SIG-M5 (cell line): Measurements from ENCODE around the gene SRPX.

Experiments used
- DNase-seq: peaks from one replicate; lab custom pipeline; 2025; lab: John Stamatoyannopoulos, UW

The SRPX gene

GRCh38 chrX:38211891-38212635, 8.6 kb downstream of the SRPX start:
- no peak for DNase-seq

DNA sequence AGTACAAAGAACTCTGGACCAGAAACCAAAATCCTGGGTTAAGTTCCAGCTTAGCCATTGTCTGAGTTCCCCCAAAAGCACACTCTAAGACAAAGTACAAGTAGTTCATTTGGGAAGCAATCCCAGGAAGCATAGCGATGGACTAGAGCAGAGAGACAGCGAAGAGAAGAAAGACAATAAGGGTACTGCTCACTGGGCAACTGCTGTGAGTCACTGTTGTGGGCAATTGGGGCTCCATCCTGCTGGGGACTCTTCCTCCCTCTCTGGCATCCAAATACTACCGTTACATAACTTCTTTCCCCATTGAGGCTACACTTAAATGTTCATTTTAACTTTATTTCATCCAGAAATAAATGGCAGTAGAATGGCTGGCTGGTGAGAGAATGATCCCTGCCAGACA, 14.1 kb downstream of the SRPX start:
- DNase-seq = no peak

DNA sequence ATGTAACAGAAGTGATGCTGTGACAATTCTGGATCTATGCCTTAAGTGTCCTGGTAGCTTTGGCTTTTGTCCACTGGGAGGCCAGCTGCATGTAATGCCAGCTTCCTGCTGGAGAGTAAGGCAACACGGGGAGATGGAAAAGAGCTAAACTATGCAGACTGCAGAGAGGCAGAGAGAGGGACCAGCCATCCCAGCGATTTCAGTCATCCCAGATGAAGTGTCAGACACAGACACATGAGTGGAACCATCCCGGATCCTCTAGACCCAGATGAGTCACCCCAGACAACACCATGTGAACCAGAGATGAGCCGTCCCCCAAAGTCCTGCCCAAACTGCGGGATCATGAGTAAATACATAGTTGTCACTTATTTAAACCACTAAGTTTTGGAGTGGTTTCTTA, 14.6 kb downstream of the SRPX start:
- DNase-seq = no peak

DNA sequence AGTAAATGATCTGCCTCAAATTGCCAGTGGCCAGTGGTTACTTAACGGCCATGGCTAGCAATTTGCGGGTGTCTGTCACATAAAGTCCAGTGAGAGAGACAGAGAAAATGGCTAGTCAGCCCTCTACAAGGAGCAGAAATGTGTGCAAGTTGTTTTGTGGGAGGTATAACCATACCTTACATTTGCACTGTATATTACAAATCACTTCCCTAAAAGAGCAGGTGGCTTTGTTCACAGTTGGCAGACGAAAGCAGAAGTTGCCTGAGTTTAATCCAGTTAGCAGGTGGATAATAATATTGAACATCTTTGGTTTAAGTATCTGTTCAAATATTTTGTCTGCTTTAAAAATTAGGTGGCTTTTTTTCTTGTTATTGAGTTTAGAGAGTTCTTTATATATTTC, 15.6 kb downstream of the SRPX start:
- no peak for DNase-seq

- no peak for DNase-seq
Observed at GRCh38 chrX:38192007-38192810, 28.5 kb downstream of the SRPX start.

- no peak for DNase-seq
Observed at GRCh38 chrX:38189431-38190250, 31.0 kb downstream of the SRPX start.

DNA sequence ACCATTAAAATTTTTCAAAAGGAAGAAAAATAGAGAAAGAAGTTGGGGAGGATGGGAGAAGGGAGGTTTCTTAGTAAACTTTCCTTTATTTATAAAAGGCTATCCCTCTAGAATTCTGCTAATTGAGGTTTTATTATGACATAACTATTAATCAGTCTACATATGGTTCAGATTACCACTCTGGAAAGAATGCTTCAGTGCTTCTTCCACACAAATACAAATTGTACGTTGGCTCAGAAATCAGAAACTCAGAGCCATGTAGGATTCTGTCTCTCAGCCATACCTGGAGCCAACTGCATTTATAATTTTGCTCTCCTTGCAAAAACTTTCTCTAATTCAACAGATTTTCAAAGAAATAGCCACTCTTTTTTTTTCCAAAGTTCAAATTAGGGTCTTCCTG, 37.1 kb downstream of the SRPX start:
- DNase-seq = no peak

- DNase-seq = no peak
Observed at GRCh38 chrX:38181357-38181756, 39.3 kb downstream of the SRPX start.

- no peak for DNase-seq
Observed at GRCh38 chrX:38178396-38178795, 42.3 kb downstream of the SRPX start.

DNA sequence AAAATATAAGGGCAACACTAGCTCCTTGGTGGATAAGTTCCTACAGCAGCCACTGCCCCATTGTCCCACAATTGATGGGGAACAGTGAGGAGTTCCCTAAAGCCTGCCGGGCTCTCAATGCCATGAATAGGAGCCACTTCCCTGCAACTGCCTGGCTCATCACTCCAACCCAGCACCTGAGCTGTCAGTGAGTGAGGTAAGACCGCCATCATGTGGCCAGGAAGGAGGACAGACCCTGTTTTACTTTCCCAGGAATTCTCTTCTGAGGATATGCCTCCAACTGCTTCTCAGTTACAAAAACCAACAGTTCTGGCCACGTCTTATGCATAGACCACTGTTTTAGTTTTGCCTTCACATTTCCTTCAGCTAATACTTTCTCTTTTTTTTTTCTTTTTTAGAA, 45.5 kb downstream of the SRPX start:
- DNase-seq = no peak

DNA sequence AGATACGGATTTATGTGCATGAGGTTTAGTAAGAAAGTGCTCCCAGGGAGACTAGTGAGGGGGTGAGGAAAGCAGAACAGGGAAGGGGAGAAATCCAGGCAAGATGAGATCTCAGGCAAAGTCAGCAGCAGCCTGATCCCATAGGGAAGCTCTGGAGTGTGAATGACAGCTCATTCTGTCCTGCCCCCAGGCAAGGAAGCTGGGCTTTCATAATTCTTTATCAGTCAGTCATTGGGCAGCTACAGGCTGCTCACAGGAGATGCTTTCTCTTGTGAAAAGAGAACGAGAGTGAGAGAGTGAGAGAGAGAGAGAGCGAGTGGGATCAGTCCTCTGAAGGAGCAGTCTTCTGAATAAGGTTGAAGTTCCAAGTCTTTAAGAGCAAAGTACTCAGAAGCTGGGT, 48.1 kb downstream of the SRPX start:
- DNase-seq = no peak

- DNase-seq = no peak
Observed at GRCh38 chrX:38170556-38170955, 50.1 kb downstream of the SRPX start.

DNA sequence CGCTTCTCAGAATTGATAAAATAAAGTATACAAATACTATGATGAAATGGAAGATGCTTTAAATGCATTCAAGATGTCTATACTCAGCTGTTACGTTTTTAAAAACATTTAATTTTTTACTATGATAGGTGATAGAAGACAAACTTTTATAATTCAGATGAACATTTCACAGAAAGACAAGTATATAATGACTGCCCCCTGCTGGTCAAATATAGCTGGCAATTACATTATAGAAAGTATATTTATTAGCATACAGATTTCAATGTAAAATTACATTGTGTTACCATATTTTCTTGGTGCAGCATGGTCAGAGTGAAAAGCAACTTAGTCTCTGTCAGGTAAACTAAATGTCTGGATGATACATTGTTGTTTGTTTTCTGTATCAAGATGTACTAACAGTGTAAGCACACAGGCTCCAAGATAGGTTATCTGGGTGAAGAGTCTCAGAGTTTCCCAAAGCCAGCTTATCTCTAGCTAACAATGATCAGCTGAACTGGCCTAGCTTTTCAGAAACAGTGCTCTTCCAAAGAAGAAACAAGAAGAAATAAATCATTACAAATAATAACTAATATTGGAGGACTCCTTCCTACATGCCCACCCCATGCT, 54.1 kb downstream of the SRPX start:
- no peak for DNase-seq

GRCh38 chrX:38165023-38165422, 55.6 kb downstream of the SRPX start:
- DNase-seq = no peak

DNA sequence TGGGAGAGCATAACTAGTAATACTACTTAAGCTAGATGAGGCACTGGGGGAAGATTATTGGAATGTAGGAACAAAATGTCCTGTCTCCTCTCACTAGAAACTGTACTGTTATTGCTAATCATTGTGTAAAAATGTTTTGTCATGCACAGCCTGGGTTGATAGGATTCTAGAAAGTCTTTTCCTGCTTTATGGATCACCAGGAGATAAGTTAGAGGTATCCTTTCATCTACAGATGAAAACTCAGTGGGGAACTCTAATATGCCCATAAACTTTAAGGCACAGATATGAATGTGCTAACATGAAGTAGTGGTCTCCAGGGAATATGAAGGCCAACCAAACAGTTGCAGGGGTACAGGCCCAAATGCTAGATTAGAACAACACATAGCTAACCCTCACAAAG, 57.5 kb downstream of the SRPX start:
- no peak for DNase-seq

- no peak for DNase-seq
Observed at GRCh38 chrX:38156838-38157237, 63.8 kb downstream of the SRPX start.

- DNase-seq = no peak
Observed at GRCh38 chrX:38154818-38155217, 65.9 kb downstream of the SRPX start.

DNA sequence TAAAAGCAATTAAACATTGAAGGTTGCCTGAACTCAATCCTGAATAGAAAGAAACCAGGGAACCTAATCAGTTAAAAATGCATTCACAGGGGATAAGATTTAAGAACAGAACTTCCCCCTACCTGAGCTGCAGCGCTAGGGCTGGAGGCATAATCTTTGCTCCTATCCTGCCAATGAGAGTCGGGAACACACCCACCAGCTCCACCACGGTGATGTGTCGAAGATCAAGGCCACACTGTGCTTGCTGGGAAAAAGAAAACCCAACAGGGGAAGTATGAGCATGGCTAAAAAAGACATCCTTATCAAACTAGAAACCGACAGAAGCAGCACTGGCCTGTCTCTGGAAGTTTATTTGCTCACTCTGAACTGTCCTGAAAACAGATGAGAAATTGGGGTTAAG, 66.3 kb downstream of the SRPX start:
- no peak for DNase-seq

GRCh38 chrX:38151441-38151840, 69.2 kb downstream of the SRPX start:
- no peak for DNase-seq

DNA sequence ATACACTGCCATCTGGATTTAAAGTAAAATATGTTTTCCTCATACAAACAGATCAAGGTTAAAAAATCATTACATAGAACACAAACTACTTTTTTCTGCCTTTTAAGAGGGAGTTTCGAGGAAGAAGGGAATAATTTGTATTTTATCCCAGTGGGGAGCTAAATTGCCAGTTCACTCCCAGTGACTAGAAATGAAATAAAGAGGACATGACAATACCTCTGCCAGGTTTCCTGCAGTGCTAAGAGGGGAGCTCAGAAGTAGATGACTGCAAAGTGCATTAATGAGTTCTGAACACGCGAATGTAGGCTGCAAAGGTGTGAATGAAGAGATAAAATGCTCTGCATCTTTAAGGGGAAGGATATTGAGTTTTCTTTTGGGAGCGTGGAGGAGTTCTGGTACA, 69.7 kb downstream of the SRPX start:
- no peak for DNase-seq

GRCh38 chrX:38149016-38149415, 71.7 kb downstream of the SRPX start:
- no peak for DNase-seq

- no peak for DNase-seq
Observed at GRCh38 chrX:38142610-38143009, 78.1 kb downstream of the SRPX start.
